Middle frontal gyrus (tissue), 1 donor: ENCODE data around the gene KLHL10.
"Not testable (repeated sequence)": the region's sequence is repeated elsewhere in the genome, so short reads cannot be mapped to it uniquely, and the experiment has no call there.

Experiments
- DNase-seq: peaks from one replicate; pipeline ENCODE4 v3.0.0-alpha.2; 2015; ENCODE audit warnings: low spot score; ENCODE audit errors: extremely low spot score

Gene KLHL10

GRCh38 chr17:41813152-41813680 is 24.4 kb upstream of the KLHL10 start:
- DNase-seq, result no peak

- DNase-seq, result no peak
Measured at GRCh38 chr17:41813699-41814124, 23.9 kb upstream of the KLHL10 start.

GRCh38 chr17:41814195-41814594 is 23.4 kb upstream of the KLHL10 start:
- DNase-seq, result no peak

GRCh38 chr17:41816637-41817320 is 20.8 kb upstream of the KLHL10 start:
- DNase-seq, result no peak

- DNase-seq, result no peak
Measured at GRCh38 chr17:41818024-41818423, 19.6 kb upstream of the KLHL10 start.

- DNase-seq, result no peak
Measured at GRCh38 chr17:41821776-41822175, 15.8 kb upstream of the KLHL10 start.

GRCh38 chr17:41822216-41823140 is 15.1 kb upstream of the KLHL10 start:
- no peak for DNase-seq

GRCh38 chr17:41823141-41823524 is 14.5 kb upstream of the KLHL10 start:
- DNase-seq, result no peak

- no peak for DNase-seq
Measured at GRCh38 chr17:41823580-41823979, 14.0 kb upstream of the KLHL10 start.

- no peak for DNase-seq
Measured at GRCh38 chr17:41824086-41824485, 13.5 kb upstream of the KLHL10 start.

- DNase-seq, result no peak
Measured at GRCh38 chr17:41825175-41825845, 12.3 kb upstream of the KLHL10 start.

GRCh38 chr17:41829961-41830360 is 7.7 kb upstream of the KLHL10 start:
- DNase-seq, result not testable (repeated sequence)

- DNase-seq, result no peak
Measured at GRCh38 chr17:41835214-41835799, 2.3 kb upstream of the KLHL10 start.

- no peak for DNase-seq
Measured at GRCh38 chr17:41835800-41836549, 1.6 kb upstream of the KLHL10 start, which contains the start of gene NT5C3B. Gene NT5C3B, minus strand, starts transcription at chr17:41836232. Its CDS starts 39 bp downstream, at chr17:41836193.

GRCh38 chr17:41836550-41837196 is 952 bp upstream of the KLHL10 start:
- DNase-seq, result no peak

- DNase-seq, result not testable (repeated sequence)
Measured at GRCh38 chr17:41839448-41839847, 1.8 kb downstream of the KLHL10 start.

- DNase-seq, result not testable (repeated sequence)
Measured at GRCh38 chr17:41840781-41841180, 3.2 kb downstream of the KLHL10 start.

- no peak for DNase-seq
Measured at GRCh38 chr17:41844971-41845370, 7.3 kb downstream of the KLHL10 start.

- no peak for DNase-seq
Measured at GRCh38 chr17:41848788-41849187, 11.2 kb downstream of the KLHL10 start.
